ENCODE results near the gene TLNRD1.
"Not testable (repeated sequence)": the region's sequence is repeated elsewhere in the genome, so short reads cannot be mapped to it uniquely, and the experiment has no call there.

The TLNRD1 gene

DNA sequence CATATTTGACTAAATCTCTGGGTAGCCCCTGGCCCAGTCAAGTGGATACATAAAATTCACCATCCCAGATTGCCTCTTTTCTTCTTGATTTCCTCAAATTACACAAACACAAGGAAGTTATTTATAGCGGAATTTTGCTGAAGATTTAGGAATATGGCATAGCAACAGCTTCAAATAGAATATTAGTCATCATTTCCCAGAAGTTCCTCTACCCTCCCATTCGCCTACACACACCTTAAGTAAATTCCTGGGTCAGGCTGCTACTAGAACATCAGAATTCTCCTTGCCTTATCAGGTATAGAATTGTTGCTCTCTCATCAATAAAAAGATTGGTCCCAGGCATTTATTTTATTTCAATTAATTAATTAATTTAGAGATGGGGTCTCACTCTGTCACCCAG lies 42.7 kb upstream of the TLNRD1 start:
- H3K9me3 ChIP-seq (ENCODE audit: low read length): no peaks in the 10 kb centered on the region
- H2AFZ ChIP-seq (ENCODE audit: low read length): no peak overlapping the region
- TF ChIP-seq EZH2 (IDR thresholded peaks at IDR 0.05; ENCODE audit: borderline replicate concordance, low read length): no peak
- TF ChIP-seq, protein P1, sequence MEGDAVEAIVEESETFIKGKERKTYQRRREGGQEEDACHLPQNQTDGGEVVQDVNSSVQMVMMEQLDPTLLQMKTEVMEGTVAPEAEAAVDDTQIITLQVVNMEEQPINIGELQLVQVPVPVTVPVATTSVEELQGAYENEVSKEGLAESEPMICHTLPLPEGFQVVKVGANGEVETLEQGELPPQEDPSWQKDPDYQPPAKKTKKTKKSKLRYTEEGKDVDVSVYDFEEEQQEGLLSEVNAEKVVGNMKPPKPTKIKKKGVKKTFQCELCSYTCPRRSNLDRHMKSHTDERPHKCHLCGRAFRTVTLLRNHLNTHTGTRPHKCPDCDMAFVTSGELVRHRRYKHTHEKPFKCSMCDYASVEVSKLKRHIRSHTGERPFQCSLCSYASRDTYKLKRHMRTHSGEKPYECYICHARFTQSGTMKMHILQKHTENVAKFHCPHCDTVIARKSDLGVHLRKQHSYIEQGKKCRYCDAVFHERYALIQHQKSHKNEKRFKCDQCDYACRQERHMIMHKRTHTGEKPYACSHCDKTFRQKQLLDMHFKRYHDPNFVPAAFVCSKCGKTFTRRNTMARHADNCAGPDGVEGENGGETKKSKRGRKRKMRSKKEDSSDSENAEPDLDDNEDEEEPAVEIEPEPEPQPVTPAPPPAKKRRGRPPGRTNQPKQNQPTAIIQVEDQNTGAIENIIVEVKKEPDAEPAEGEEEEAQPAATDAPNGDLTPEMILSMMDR (IDR thresholded peaks at IDR 0.05; ENCODE audit: low read length): no peak
- H4K20me1 ChIP-seq (ENCODE audit: insufficient read depth, low read length): no peaks in the 10 kb centered on the region
- H3K9ac ChIP-seq (ENCODE audit: low read length): no peak overlapping the region
- no peak overlapping the region for H3K4me2 ChIP-seq (ENCODE audit: low read length)
- no peaks in the 10 kb centered on the region for H3K27me3 ChIP-seq (ENCODE audit: insufficient read depth, low read length)
- H3K36me3 ChIP-seq (ENCODE audit: insufficient read depth, low read length): peaks cover 19% of the 10 kb centered on the region
- H3K9me2 ChIP-seq (ENCODE audit: low read depth, low read length): no peaks in the 10 kb centered on the region
- no peaks in the 10 kb centered on the region for H3K4me1 ChIP-seq (ENCODE audit: insufficient read depth, low read length, severe bottlenecking)
- H3K79me2 ChIP-seq (ENCODE audit: insufficient read depth, low read length): no peaks in the 10 kb centered on the region
- no peak overlapping the region for H3K4me3 ChIP-seq (ENCODE audit: low read depth, low read length, poor library complexity, severe bottlenecking)
- no peaks in the 10 kb centered on the region for H3F3A ChIP-seq (ENCODE audit: insufficient read depth, low read length)
- no peak overlapping the region for H3K27ac ChIP-seq (ENCODE audit: low read depth, low read length, poor library complexity, severe bottlenecking)

DNA sequence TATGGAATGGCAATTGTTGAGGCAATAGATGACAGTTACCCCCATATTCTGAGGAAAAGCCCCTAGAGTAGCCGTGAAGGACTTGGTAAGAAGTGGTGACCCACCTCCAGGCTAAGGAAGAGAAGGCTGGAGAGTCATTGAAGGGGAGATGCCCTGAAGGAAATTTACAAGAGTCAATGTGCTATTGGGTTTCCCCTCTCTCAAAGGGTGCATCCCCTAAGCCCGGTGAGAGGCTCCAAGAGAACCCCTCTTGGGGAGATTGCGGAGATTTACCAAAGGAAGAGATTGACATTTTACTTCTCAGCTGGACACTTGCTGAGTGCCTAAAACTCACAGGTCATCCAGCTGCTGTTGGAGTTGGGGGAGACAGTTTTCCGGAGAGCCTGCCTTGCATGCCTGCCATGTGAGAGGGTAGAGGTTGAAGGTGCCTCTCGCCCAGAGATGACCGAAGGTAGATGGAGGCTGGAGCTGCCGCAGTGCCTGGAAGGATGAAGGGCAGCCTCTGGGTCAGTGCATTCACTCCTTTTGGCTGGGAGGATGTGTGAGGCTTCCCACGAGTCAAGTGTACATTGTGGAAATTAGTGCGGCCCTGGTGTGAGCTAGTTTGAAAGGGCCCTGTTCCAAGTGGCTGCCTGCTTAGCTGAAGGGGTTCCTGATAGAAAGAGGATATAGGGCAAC lies 41.8 kb upstream of the TLNRD1 start:
- Histone ChIP-seq H3K27me3 (ENCODE audit: insufficient read depth, low read length) (no peaks in the 10 kb centered on the region), H3F3A (ENCODE audit: insufficient read depth, low read length) (no peaks in the 10 kb centered on the region), H3K79me2 (ENCODE audit: insufficient read depth, low read length) (no peaks in the 10 kb centered on the region), H3K4me2 (ENCODE audit: low read length) (no peak overlapping the region), H3K9me3 (ENCODE audit: low read length) (no peaks in the 10 kb centered on the region), H3K9me2 (ENCODE audit: low read depth, low read length) (no peaks in the 10 kb centered on the region), H3K9ac (ENCODE audit: low read length) (no peak overlapping the region), H2AFZ (ENCODE audit: low read length) (no peak overlapping the region), H3K4me3 (ENCODE audit: low read depth, low read length, poor library complexity, severe bottlenecking) (no peak overlapping the region), H3K4me1 (ENCODE audit: insufficient read depth, low read length, severe bottlenecking) (no peaks in the 10 kb centered on the region), H4K20me1 (ENCODE audit: insufficient read depth, low read length) (no peaks in the 10 kb centered on the region), H3K27ac (ENCODE audit: low read depth, low read length, poor library complexity, severe bottlenecking) (no peak overlapping the region), H3K36me3 (ENCODE audit: insufficient read depth, low read length) (peaks cover 19% of the 10 kb centered on the region)
- TF ChIP-seq EZH2 (IDR thresholded peaks at IDR 0.05; ENCODE audit: borderline replicate concordance, low read length): no peak
- TF ChIP-seq, protein P1 (IDR thresholded peaks at IDR 0.05; ENCODE audit: low read length): no peak

DNA sequence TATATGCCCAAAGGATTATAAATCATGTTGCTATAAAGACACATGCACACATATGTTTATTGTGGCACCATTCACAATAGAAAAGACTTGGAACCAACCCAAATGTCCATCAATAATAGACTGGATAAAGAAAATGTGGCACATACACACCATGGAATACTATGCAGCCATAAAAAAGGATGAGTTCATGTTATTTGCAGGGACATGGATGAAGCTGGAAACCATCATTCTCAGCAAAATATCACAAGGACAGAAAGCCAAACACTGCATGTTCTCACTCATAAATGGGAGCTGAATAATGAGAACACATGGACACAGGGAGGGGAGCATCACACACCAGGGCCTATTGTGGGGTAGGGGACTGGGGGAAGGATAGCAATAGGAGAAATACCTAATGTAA lies 35.3 kb upstream of the TLNRD1 start:
- peaks cover 10% of the 10 kb centered on the region; the same call in 1 of the 2 replicates for H3K36me3 ChIP-seq (ENCODE audit: insufficient read depth, low read length)
- not testable (repeated sequence) for H3K9me3 ChIP-seq (ENCODE audit: low read length); H4K20me1 ChIP-seq (ENCODE audit: insufficient read depth, low read length)

More for the DNA sequence above, 35.3 kb upstream of the TLNRD1 start:
- H3K79me2 ChIP-seq (ENCODE audit: insufficient read depth, low read length); H3K9ac ChIP-seq (ENCODE audit: low read length); H3K4me2 ChIP-seq (ENCODE audit: low read length); H3K9me2 ChIP-seq (ENCODE audit: low read depth, low read length); H3K27ac ChIP-seq (ENCODE audit: low read depth, low read length, poor library complexity, severe bottlenecking); H2AFZ ChIP-seq (ENCODE audit: low read length); H3K4me1 ChIP-seq (ENCODE audit: insufficient read depth, low read length, severe bottlenecking); H3K4me3 ChIP-seq (ENCODE audit: low read depth, low read length, poor library complexity, severe bottlenecking); H3F3A ChIP-seq (ENCODE audit: insufficient read depth, low read length); H3K27me3 ChIP-seq (ENCODE audit: insufficient read depth, low read length): not testable (repeated sequence)

Measured in OCI-LY1 (cell line).